H1 (cell line): ENCODE results near the gene COL8A2.

Source experiments
- CHD2 ChIP-seq: IDR thresholded peaks from 2 replicates; pipeline ENCODE4 v1.6.1; 2012; ENCODE audit warnings: low read length, improper control_type of control experiment
- HDAC2 ChIP-seq, 2 experiments: fragments of 300-600 bp in 1 of 2; sonication (generic) in 1 of 2; IDR thresholded peaks; 2 replicates each; pipeline ENCODE4 v1.6.1; 2011 to 2012; ENCODE audit warnings: low read depth in 2 of 2, low read length in 2 of 2, mild to moderate bottlenecking in 2 of 2, moderate library complexity in 2 of 2, borderline replicate concordance in 1 of 2, inconsistent platforms in 1 of 2
- KDM1A ChIP-seq: fragments of 200-600, 300-600 bp; sonication (generic); IDR thresholded peaks from 2 replicates; pipeline ENCODE4 v1.7.1; 2016; ENCODE audit warnings: mild to moderate bottlenecking, low read length, borderline replicate concordance
- POLR2A ChIP-seq, 2 experiments: IDR thresholded peaks; 1 replicate in 1 of 2; 2 replicates in 1 of 2; pipeline ENCODE4 v1.6.1; 2011; ENCODE audit warnings: low read depth in 2 of 2, low read length in 2 of 2, mild to moderate bottlenecking in 2 of 2; ENCODE audit errors: control extremely low read depth in 1 of 2
- POLR2AphosphoS5 ChIP-seq: IDR thresholded peaks from 2 replicates; pipeline ENCODE4 v1.6.1; 2011; ENCODE audit warnings: low read depth, low read length
- RAD21 ChIP-seq, 2 experiments: IDR thresholded peaks in 1 of 2; conservative IDR thresholded peaks in 1 of 2; 2 replicates each; pipeline ENCODE4 v1.6.1; 2011; ENCODE audit warnings: low read depth in 2 of 2, low read length in 2 of 2, improper control_type of control experiment in 1 of 2, inconsistent platforms in 1 of 2, mild to moderate bottlenecking in 1 of 2, moderate library complexity in 1 of 2
- RFX5 ChIP-seq: IDR thresholded peaks from 2 replicates; pipeline ENCODE4 v1.6.1; 2011; ENCODE audit warnings: low read depth, low read length, improper control_type of control experiment, borderline replicate concordance
- SIN3A ChIP-seq, 2 experiments: IDR thresholded peaks in 1 of 2; conservative IDR thresholded peaks in 1 of 2; 2 replicates each; pipeline ENCODE4 v1.6.1; 2011 to 2012; ENCODE audit warnings: low read length in 2 of 2, improper control_type of control experiment in 1 of 2, low read depth in 1 of 2, mild to moderate bottlenecking in 1 of 2
- TAF7 ChIP-seq: optimal IDR thresholded peaks from 2 replicates; pipeline ENCODE3; 2011; ENCODE audit warnings: low read depth, mild to moderate bottlenecking, inconsistent platforms, low read length, moderate library complexity, borderline replicate concordance
- TEAD4 ChIP-seq: IDR thresholded peaks from 2 replicates; pipeline ENCODE4 v1.6.1; 2012; ENCODE audit warnings: low read depth, low read length, inconsistent platforms, mixed read lengths
- ZNF274 ChIP-seq: IDR thresholded peaks from 2 replicates; pipeline ENCODE4 v1.7.0; 2012; ENCODE audit warnings: low read length, borderline replicate concordance; ENCODE audit errors: extremely low read depth
- TF ChIP-seq, protein P1 (sequence below), 3 experiments: IDR thresholded peaks; 1 replicate in 2 of 3; 2 replicates in 1 of 3; pipeline versions ENCODE4 v1.5.1 to v1.6.1; 2011; ENCODE audit warnings: low read length in 3 of 3, mild to moderate bottlenecking in 3 of 3, inconsistent platforms in 2 of 3, low read depth in 1 of 3, moderate library complexity in 1 of 3; ENCODE audit not compliant: insufficient read depth in 1 of 3; ENCODE audit errors: control extremely low read depth in 1 of 3
- TF ChIP-seq, protein P2 (sequence below): IDR thresholded peaks from 2 replicates; pipeline ENCODE4 v1.6.1; 2011; ENCODE audit warnings: low read length, improper control_type of control experiment

DNA sequence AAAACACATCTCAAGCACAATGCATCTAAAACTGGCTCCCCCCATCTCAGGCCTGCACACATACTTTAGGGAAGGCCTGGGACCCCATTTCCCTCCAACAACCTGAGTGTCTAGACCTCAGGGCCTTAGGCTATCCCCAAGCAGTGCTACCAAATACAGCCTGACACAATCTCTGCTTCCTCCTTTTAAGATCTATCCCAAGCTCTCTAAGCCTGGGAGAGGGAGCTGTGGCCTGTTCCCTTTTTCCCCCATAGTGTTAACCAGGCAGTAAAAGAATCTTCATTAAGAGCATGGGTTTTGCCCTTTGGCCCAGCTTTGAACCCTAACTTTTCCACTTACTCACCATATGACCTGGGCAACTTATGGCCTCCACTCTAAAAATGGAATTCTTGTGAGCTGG, 10.8 kb upstream of the COL8A2 start:
- TF ChIP-seq TAF7 (no peak), POLR2AphosphoS5 (no peak), SIN3A (conservative IDR thresholded peaks at IDR 0.05 in 1 of 2, IDR thresholded peaks at IDR 0.05 in 1 of 2; ENCODE audit: low read depth in 1 of 2, low read length in 2 of 2) (no peak), POLR2A (IDR thresholded peaks at IDR 0.05; ENCODE audit: control extremely low read depth in 1 of 2, low read depth in 2 of 2, low read length in 2 of 2) (no peak), ZNF274 (no peak), RAD21 (IDR thresholded peaks at IDR 0.05 in 1 of 2, conservative IDR thresholded peaks at IDR 0.05 in 1 of 2; ENCODE audit: low read depth in 2 of 2, low read length in 2 of 2) (no peak), HDAC2 (IDR thresholded peaks at IDR 0.05; ENCODE audit: borderline replicate concordance in 1 of 2, low read depth in 2 of 2, low read length in 2 of 2) (no peak), CHD2 (no peak), TEAD4 (no peak), KDM1A (no peak), RFX5 (no peak)
- TF ChIP-seq, protein P1, sequence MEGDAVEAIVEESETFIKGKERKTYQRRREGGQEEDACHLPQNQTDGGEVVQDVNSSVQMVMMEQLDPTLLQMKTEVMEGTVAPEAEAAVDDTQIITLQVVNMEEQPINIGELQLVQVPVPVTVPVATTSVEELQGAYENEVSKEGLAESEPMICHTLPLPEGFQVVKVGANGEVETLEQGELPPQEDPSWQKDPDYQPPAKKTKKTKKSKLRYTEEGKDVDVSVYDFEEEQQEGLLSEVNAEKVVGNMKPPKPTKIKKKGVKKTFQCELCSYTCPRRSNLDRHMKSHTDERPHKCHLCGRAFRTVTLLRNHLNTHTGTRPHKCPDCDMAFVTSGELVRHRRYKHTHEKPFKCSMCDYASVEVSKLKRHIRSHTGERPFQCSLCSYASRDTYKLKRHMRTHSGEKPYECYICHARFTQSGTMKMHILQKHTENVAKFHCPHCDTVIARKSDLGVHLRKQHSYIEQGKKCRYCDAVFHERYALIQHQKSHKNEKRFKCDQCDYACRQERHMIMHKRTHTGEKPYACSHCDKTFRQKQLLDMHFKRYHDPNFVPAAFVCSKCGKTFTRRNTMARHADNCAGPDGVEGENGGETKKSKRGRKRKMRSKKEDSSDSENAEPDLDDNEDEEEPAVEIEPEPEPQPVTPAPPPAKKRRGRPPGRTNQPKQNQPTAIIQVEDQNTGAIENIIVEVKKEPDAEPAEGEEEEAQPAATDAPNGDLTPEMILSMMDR (IDR thresholded peaks at IDR 0.05; ENCODE audit: control extremely low read depth in 1 of 3, insufficient read depth in 1 of 3, low read depth in 1 of 3, low read length in 3 of 3), result no peak
- TF ChIP-seq, protein P2, sequence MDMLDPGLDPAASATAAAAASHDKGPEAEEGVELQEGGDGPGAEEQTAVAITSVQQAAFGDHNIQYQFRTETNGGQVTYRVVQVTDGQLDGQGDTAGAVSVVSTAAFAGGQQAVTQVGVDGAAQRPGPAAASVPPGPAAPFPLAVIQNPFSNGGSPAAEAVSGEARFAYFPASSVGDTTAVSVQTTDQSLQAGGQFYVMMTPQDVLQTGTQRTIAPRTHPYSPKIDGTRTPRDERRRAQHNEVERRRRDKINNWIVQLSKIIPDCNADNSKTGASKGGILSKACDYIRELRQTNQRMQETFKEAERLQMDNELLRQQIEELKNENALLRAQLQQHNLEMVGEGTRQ, result no peak
